Caco-2 (cell line): Measurements from ENCODE around the gene MCAT. TPM values are rescaled to one million over a fixed set of nuclear protein-coding genes. Genes with fewer than 3 reads are reported as not detected.

Experiments
- BruUV-seq: library from RNA; stranded (reverse); fragments of 400-500 nt; replicated peaks from 2 replicates; lab custom pipeline; 2021; lab: Mats Ljungman, UMichigan
- CTCF ChIA-PET: fragments of 300-600 bp; sonication (Branson Sonifier 250); formaldehyde crosslinking; loops from one replicate; lab custom pipeline; 2022; ENCODE audit warnings: antibody characterized with exemption; lab: Charles Lee
- POLR2A ChIA-PET: fragments of 300-600 bp; sonication (Branson Sonifier 250); formaldehyde crosslinking; loops from one replicate; lab custom pipeline; 2022; ENCODE audit warnings: antibody characterized with exemption; lab: Charles Lee
- DNase-seq, 2 experiments: peaks; one replicate each; pipeline versions ENCODE4 v3.0.0 to v3.0.0-alpha.2; 2020 to 2022
- H3K27me3 ChIP-seq: replicated peaks from 2 replicates; pipeline ENCODE4 v1.6.0; 2011; ENCODE audit warnings: low read length; ENCODE audit not compliant: control insufficient read depth, insufficient read depth
- H3K36me3 ChIP-seq: 2 replicates; pipeline ENCODE4 v1.5.1; 2011; ENCODE audit warnings: low read length; ENCODE audit not compliant: control insufficient read depth, insufficient read depth
- H3K4me1 ChIP-seq: fragments of 250-450 bp; sonication (Bioruptor Pico); 2 replicates; pipeline ENCODE4 v1.5.1; 2020; ENCODE audit warnings: mild to moderate bottlenecking
- H3K4me3 ChIP-seq: 2 replicates; pipeline ENCODE4 v1.5.1; 2011; ENCODE audit warnings: low read depth, mild to moderate bottlenecking, control low read depth, low read length
- H3K9me3 ChIP-seq: fragments of 250-450 bp; sonication (Bioruptor Pico); 2 replicates; pipeline ENCODE4 v1.5.1; 2020; ENCODE audit warnings: mild to moderate bottlenecking, moderate library complexity
- H3K27ac Mint-ChIP-seq: one replicate; pipeline ENCODE4 v1.8.0; 2022; ENCODE audit warnings: mixed read lengths; ENCODE audit not compliant: unreplicated experiment
- H3K27me3 Mint-ChIP-seq: one replicate; pipeline ENCODE4 v1.8.0; 2022; ENCODE audit warnings: mixed read lengths; ENCODE audit not compliant: insufficient read depth, unreplicated experiment
- H3K36me3 Mint-ChIP-seq: one replicate; pipeline ENCODE4 v1.8.0; 2022; ENCODE audit warnings: mild to moderate bottlenecking, mixed read lengths; ENCODE audit not compliant: insufficient read depth, unreplicated experiment
- H3K4me1 Mint-ChIP-seq: one replicate; pipeline ENCODE4 v1.8.0; 2022; ENCODE audit warnings: low read depth, mixed read lengths; ENCODE audit not compliant: unreplicated experiment
- H3K4me3 Mint-ChIP-seq: one replicate; pipeline ENCODE4 v1.8.0; 2022; ENCODE audit warnings: mild to moderate bottlenecking, moderate library complexity, mixed read lengths; ENCODE audit not compliant: unreplicated experiment
- H3K9me3 Mint-ChIP-seq: one replicate; pipeline ENCODE4 v1.8.0; 2022; ENCODE audit warnings: mixed read lengths; ENCODE audit not compliant: unreplicated experiment
- CTCF ChIP-seq, 2 experiments: fragments of 200-600 bp in 1 of 2; IDR thresholded peaks; 1 replicate in 1 of 2; 2 replicates in 1 of 2; pipeline versions ENCODE4 v1.5.1 to v1.8.0; 2011 to 2022; ENCODE audit warnings: antibody characterized with exemption in 1 of 2, control low read depth in 1 of 2, inconsistent platforms in 1 of 2, low read depth in 1 of 2, low read length in 1 of 2, mild to moderate bottlenecking in 1 of 2, moderate library complexity in 1 of 2; ENCODE audit not compliant: insufficient read depth in 1 of 2, severe bottlenecking in 1 of 2, unreplicated experiment in 1 of 2
- intact Hi-C: fragments of 100-400 bp; cut with micrococcal nuclease; formaldehyde crosslinking; loops from one replicate; pipeline ENCODE4 v1.10.0; 2022; ENCODE audit not compliant: unreplicated experiment
- total RNA-seq: library from RNA; stranded (reverse); gene quantifications from 2 replicates; pipeline ENCODE4 v1.2.3, GENCODE V29; 2022

The MCAT gene
- total RNA-seq, 1 experiment from 2014 or later = 23.5 TPM

GRCh38 chr22:43159484-43160178, 16.4 kb upstream of the MCAT start:
- H3K9me3 Mint-ChIP-seq = no peaks in the 10 kb centered on the region
- H3K4me3 ChIP-seq = no peak overlapping the region
- ChIA-PET CTCF (no interaction called here), POLR2A (no interaction called here)
- H3K36me3 Mint-ChIP-seq = no peaks in the 10 kb centered on the region
- no peak overlapping the region for H3K27ac Mint-ChIP-seq
- H3K9me3 ChIP-seq = no peaks in the 10 kb centered on the region
- BruUV-seq = no TSS peak
- no peaks in the 10 kb centered on the region for H3K4me1 Mint-ChIP-seq
- no peak for DNase-seq
- H3K4me1 ChIP-seq = no peaks in the 10 kb centered on the region
- intact Hi-C loops = no loop called here
- no peaks in the 10 kb centered on the region for H3K36me3 ChIP-seq
- no peaks in the 10 kb centered on the region for H3K27me3 Mint-ChIP-seq
- no peaks in the 10 kb centered on the region for H3K27me3 ChIP-seq
- peak in 1 of 2 experiments; percentile 12 for TF ChIP-seq CTCF (IDR thresholded peaks at IDR 0.05; ENCODE audit: insufficient read depth in 1 of 2, low read depth in 1 of 2, low read length in 1 of 2, severe bottlenecking in 1 of 2, unreplicated experiment in 1 of 2)
- no peak overlapping the region for H3K4me3 Mint-ChIP-seq

GRCh38 chr22:43158778-43159483, 15.7 kb upstream of the MCAT start:
- Histone ChIP-seq H3K9me3 (no peaks in the 10 kb centered on the region), H3K27me3 (no peaks in the 10 kb centered on the region), H3K4me1 (no peaks in the 10 kb centered on the region), H3K4me3 (no peak overlapping the region), H3K36me3 (no peaks in the 10 kb centered on the region)
- no peaks in the 10 kb centered on the region for H3K4me1 Mint-ChIP-seq
- no peak overlapping the region for H3K4me3 Mint-ChIP-seq
- intact Hi-C loops = no loop called here
- no peak for DNase-seq
- CTCF ChIA-PET = interaction anchor here (0.6 kb wide), 1 partner anchor 468 kb away, joined by 3 read pairs; no protein-coding TSS in a partner anchor
- H3K9me3 Mint-ChIP-seq = no peaks in the 10 kb centered on the region
- H3K36me3 Mint-ChIP-seq = no peaks in the 10 kb centered on the region
- no peaks in the 10 kb centered on the region for H3K27me3 Mint-ChIP-seq
- BruUV-seq = no TSS peak
- POLR2A ChIA-PET = no interaction called here
- H3K27ac Mint-ChIP-seq = no peak overlapping the region
- TF ChIP-seq CTCF (IDR thresholded peaks at IDR 0.05; ENCODE audit: insufficient read depth in 1 of 2, low read depth in 1 of 2, low read length in 1 of 2, severe bottlenecking in 1 of 2, unreplicated experiment in 1 of 2) = no peak

GRCh38 chr22:43157874-43158546, 14.8 kb upstream of the MCAT start:
- intact Hi-C loops = no loop called here
- Mint-ChIP-seq H3K9me3 (no peaks in the 10 kb centered on the region), H3K27me3 (no peaks in the 10 kb centered on the region), H3K4me3 (no peak overlapping the region), H3K4me1 (peaks cover 3% of the 10 kb centered on the region), H3K27ac (no peak overlapping the region), H3K36me3 (no peaks in the 10 kb centered on the region)
- no peaks in the 10 kb centered on the region for H3K9me3 ChIP-seq
- CTCF ChIA-PET = interaction anchor here (0.6 kb wide), 1 partner anchor 467 kb away, joined by 3 read pairs; no protein-coding TSS in a partner anchor
- H3K27me3 ChIP-seq = no peaks in the 10 kb centered on the region
- no TSS peak for BruUV-seq
- POLR2A ChIA-PET = no interaction called here
- no peak for TF ChIP-seq CTCF (IDR thresholded peaks at IDR 0.05; ENCODE audit: insufficient read depth in 1 of 2, low read depth in 1 of 2, low read length in 1 of 2, severe bottlenecking in 1 of 2, unreplicated experiment in 1 of 2)
- no peak overlapping the region for H3K4me3 ChIP-seq
- no peaks in the 10 kb centered on the region for H3K36me3 ChIP-seq
- H3K4me1 ChIP-seq = no peaks in the 10 kb centered on the region
- no peak for DNase-seq
